Endothelial cell of umbilical vein (primary cell): Measurements from ENCODE around the gene NLRP9. TPM values are rescaled to one million over a fixed set of nuclear protein-coding genes. Genes with fewer than 3 reads are reported as not detected.

ENCODE experiments used
- BruUV-seq: library from RNA; stranded (reverse); fragments of 400-500 nt; replicated peaks from 2 replicates; lab custom pipeline; 2021; lab: Mats Ljungman, UMichigan
- CTCF ChIA-PET: fragments of 300-600, 350-600 bp; sonication (Branson Sonifier 250); formaldehyde crosslinking; loops from one replicate; lab custom pipeline; 2021; ENCODE audit warnings: antibody characterized with exemption, inconsistent platforms; lab: Charles Lee
- POLR2A ChIA-PET: fragments of 300-600, 350-600 bp; sonication (Branson Sonifier 250); formaldehyde crosslinking; loops from one replicate; lab custom pipeline; 2021; ENCODE audit warnings: antibody characterized with exemption, inconsistent platforms; lab: Charles Lee
- DNase-seq: peaks from one replicate; pipeline ENCODE4 v3.0.0-alpha.2; 2011; ENCODE audit warnings: low read depth, low spot score
- FAIRE-seq: peaks from 2 replicates; lab custom pipeline; 2011; peaks lifted over from hg19 to GRCh38; lab: Jason Lieb, UNC
- H2AFZ ChIP-seq: 2 replicates; pipeline ENCODE4 v1.6.0; 2012; ENCODE audit warnings: low read depth, low read length, control low read depth, inconsistent platforms
- H3K27ac ChIP-seq: 2 replicates; pipeline ENCODE4 v1.5.1; 2011; ENCODE audit warnings: low read depth, mild to moderate bottlenecking, control low read depth, low read length, moderate library complexity; ENCODE audit not compliant: insufficient read depth
- H3K27me3 ChIP-seq, 2 experiments: 2 replicates each; pipeline versions ENCODE4 v1.6.0 to v1.6.1; 2011; ENCODE audit warnings: low read length in 2 of 2, mixed read lengths in 1 of 2; ENCODE audit not compliant: control insufficient read depth in 2 of 2, insufficient read depth in 2 of 2
- H3K36me3 ChIP-seq, 2 experiments: 2 replicates in 1 of 2; 3 replicates in 1 of 2; pipeline ENCODE4 v1.5.1; 2011; ENCODE audit warnings: low read length in 2 of 2, mild to moderate bottlenecking in 1 of 2, moderate library complexity in 1 of 2; ENCODE audit not compliant: control insufficient read depth in 2 of 2, insufficient read depth in 2 of 2; ENCODE audit errors: extremely low read depth in 1 of 2
- H3K4me1 ChIP-seq: 3 replicates; pipeline ENCODE4 v1.5.1; 2011; ENCODE audit warnings: mild to moderate bottlenecking, low read length; ENCODE audit not compliant: control insufficient read depth, insufficient read depth; ENCODE audit errors: extremely low read depth
- H3K4me2 ChIP-seq: 2 replicates; pipeline ENCODE4 v1.6.1; 2011; ENCODE audit warnings: low read length, control low read depth, mixed read lengths; ENCODE audit not compliant: insufficient read depth
- H3K4me3 ChIP-seq, 3 experiments: fragments of 200-600 bp in 1 of 3; sonication (generic), shearing (Covaris generic) in 1 of 3; replicated peaks in 1 of 3; 2 replicates each; pipeline ENCODE4 v1.5.1; 2011 to 2016; ENCODE audit warnings: control low read depth in 3 of 3, low read length in 3 of 3, mild to moderate bottlenecking in 2 of 3, inconsistent platforms in 1 of 3, low read depth in 1 of 3, moderate library complexity in 1 of 3; ENCODE audit not compliant: insufficient read depth in 1 of 3
- H3K79me2 ChIP-seq: 2 replicates; pipeline ENCODE4 v1.6.0; 2012; ENCODE audit warnings: low read length, inconsistent platforms; ENCODE audit not compliant: control insufficient read depth, insufficient read depth
- H3K9ac ChIP-seq: replicated peaks from 2 replicates; pipeline ENCODE3; 2011; ENCODE audit warnings: low read length, control low read depth; ENCODE audit not compliant: insufficient read depth; ENCODE audit errors: extremely low read depth
- H3K9me1 ChIP-seq: replicated peaks from 3 replicates; pipeline ENCODE4 v1.6.0; 2011; ENCODE audit warnings: mild to moderate bottlenecking, low read length; ENCODE audit not compliant: control insufficient read depth, insufficient read depth; ENCODE audit errors: extremely low read depth
- H3K9me3 ChIP-seq: replicated peaks from 2 replicates; pipeline ENCODE4 v1.5.1; 2012; ENCODE audit warnings: low read length, inconsistent platforms; ENCODE audit not compliant: control insufficient read depth, insufficient read depth
- H4K20me1 ChIP-seq: replicated peaks from 2 replicates; pipeline ENCODE3; 2011; ENCODE audit warnings: mild to moderate bottlenecking, low read length; ENCODE audit not compliant: control insufficient read depth, insufficient read depth; ENCODE audit errors: extremely low read depth
- CTCF ChIP-seq, 2 donors: IDR thresholded peaks; 1 replicate in 1 of 2; 2 replicates in 1 of 2; pipeline ENCODE4 v1.5.1; 2011; ENCODE audit warnings: low read length in 2 of 2, mild to moderate bottlenecking in 2 of 2, moderate library complexity in 2 of 2, control low read depth in 1 of 2, inconsistent platforms in 1 of 2, low read depth in 1 of 2; ENCODE audit not compliant: insufficient read depth in 1 of 2; ENCODE audit errors: extremely low read depth in 1 of 2
- EZH2 ChIP-seq: IDR thresholded peaks from 2 replicates; pipeline ENCODE4 v1.6.1; 2012; ENCODE audit warnings: borderline replicate concordance, low read depth, mild to moderate bottlenecking, moderate library complexity, low read length, inconsistent platforms; ENCODE audit not compliant: severe bottlenecking
- FOS ChIP-seq: IDR thresholded peaks from 2 replicates; pipeline ENCODE4 v1.6.1; 2011; ENCODE audit warnings: mild to moderate bottlenecking, low read length, moderate library complexity, borderline replicate concordance; ENCODE audit not compliant: insufficient read depth
- GATA2 ChIP-seq: IDR thresholded peaks from 2 replicates; pipeline ENCODE4 v1.7.0; 2011; ENCODE audit warnings: low read depth, mild to moderate bottlenecking, moderate library complexity, mixed read lengths, low read length; ENCODE audit not compliant: insufficient read length, insufficient read depth
- JUN ChIP-seq: IDR thresholded peaks from 2 replicates; pipeline ENCODE4 v1.6.1; 2011; ENCODE audit warnings: borderline replicate concordance, low read depth; ENCODE audit not compliant: insufficient read length, insufficient read depth
- MAX ChIP-seq: IDR thresholded peaks from 2 replicates; pipeline ENCODE4 v1.6.1; 2011; ENCODE audit not compliant: insufficient read depth, insufficient read length
- MYC ChIP-seq: IDR thresholded peaks from one replicate; pipeline ENCODE4 v1.6.1; 2011; ENCODE audit warnings: mild to moderate bottlenecking, low read depth, low read length
- POLR2A ChIP-seq: IDR thresholded peaks from 2 replicates; pipeline ENCODE4 v1.6.1; 2012; ENCODE audit warnings: low read depth, mild to moderate bottlenecking, control low read depth, low read length
- POLR2AphosphoS5 ChIP-seq: IDR thresholded peaks from 2 replicates; pipeline ENCODE4 v1.6.1; 2012; ENCODE audit warnings: low read depth, mild to moderate bottlenecking, control low read depth, low read length, moderate library complexity; ENCODE audit not compliant: insufficient read depth
- dilution Hi-C: fragments of 300-500 bp; cut with MboI; formaldehyde crosslinking; loops from one replicate; pipeline ENCODE4 v1.15.0; 2019; ENCODE audit warnings: low sequenced_read_pairs; ENCODE audit not compliant: extremely low pct_ligation_motif_present
- intact Hi-C: fragments of 100-400 bp; cut with micrococcal nuclease; formaldehyde crosslinking; loops from one replicate; pipeline ENCODE4 v1.10.0; 2022
- polyA plus RNA-seq, 4 experiments: library from polyadenylated mRNA; depleted of rRNA in 3 of 4; stranded (reverse) in 3 of 4; unstranded in 1 of 4; fragments of >200 nt; gene quantifications; 2 replicates each; pipeline versions ENCODE4 v1.2.1 to v1.2.3, GENCODE V29; 2011 to 2012; ENCODE audit warnings: missing spikeins in 1 of 4
- total RNA-seq: library from RNA; stranded (reverse); gene quantifications from 2 replicates; pipeline ENCODE4 v1.2.3, GENCODE V29; 2021

The NLRP9 gene
- total and polyA plus RNA-seq, 2 donors (not counting 3 experiments of a cell fraction or from before 2014, with no cell fraction given), result not detected

- Histone ChIP-seq H4K20me1 (no peaks in the 10 kb centered on the region), H3K27me3 (no peaks in the 10 kb centered on the region), H3K27ac (no peak overlapping the region), H3K9ac (no peak overlapping the region), H3K9me1 (no peaks in the 10 kb centered on the region), H3K79me2 (peaks cover 81% of the 10 kb centered on the region), H3K4me2 (no peak overlapping the region), H3K4me3 (no peak overlapping the region), H3K9me3 (no peaks in the 10 kb centered on the region), H2AFZ (no peak overlapping the region), H3K4me1 (peaks cover 29% of the 10 kb centered on the region), H3K36me3 (peaks cover 9 to 42% of the 10 kb centered on the region in 2 experiments)
- BruUV-seq, result no TSS peak
- ChIA-PET POLR2A (no interaction called here), CTCF (interaction anchor here (1.0 to 1.9 kb wide), 2 partner anchors 10 to 27 kb away, joined by 3 to 6 read pairs; partner anchors contain the start of gene U2AF2)
- TF ChIP-seq POLR2A (no peak), MAX (no peak), JUN (no peak), GATA2 (no peak), MYC (no peak), POLR2AphosphoS5 (no peak), EZH2 (no peak), CTCF (IDR thresholded peaks at IDR 0.05; ENCODE audit: extremely low read depth in 1 of 2, insufficient read depth in 1 of 2, low read depth in 1 of 2, low read length in 2 of 2) (no peak), FOS (no peak)
- FAIRE-seq (no peak), DNase-seq (no peak)
- intact Hi-C loops, result no loop called here
- dilution Hi-C loops, result no loop called here
Measured at GRCh38 chr19:55681131-55682092, 56.8 kb downstream of the NLRP9 start.
